NB4 (cell line): ENCODE data around the gene ZFAND3.
"Not testable (repeated sequence)": the region's sequence is repeated elsewhere in the genome, so short reads cannot be mapped to it uniquely, and the experiment has no call there.

Experiments
- POLR2A ChIP-seq: IDR thresholded peaks from 2 replicates; pipeline ENCODE4 v1.6.1; 2011; ENCODE audit warnings: mild to moderate bottlenecking; ENCODE audit not compliant: insufficient read length; ENCODE audit errors: extremely low read depth
- TF ChIP-seq, protein P1 (sequence below): IDR thresholded peaks from one replicate; pipeline ENCODE4 v1.5.1; 2012; ENCODE audit warnings: low read depth, low read length

- TF ChIP-seq, protein P1, sequence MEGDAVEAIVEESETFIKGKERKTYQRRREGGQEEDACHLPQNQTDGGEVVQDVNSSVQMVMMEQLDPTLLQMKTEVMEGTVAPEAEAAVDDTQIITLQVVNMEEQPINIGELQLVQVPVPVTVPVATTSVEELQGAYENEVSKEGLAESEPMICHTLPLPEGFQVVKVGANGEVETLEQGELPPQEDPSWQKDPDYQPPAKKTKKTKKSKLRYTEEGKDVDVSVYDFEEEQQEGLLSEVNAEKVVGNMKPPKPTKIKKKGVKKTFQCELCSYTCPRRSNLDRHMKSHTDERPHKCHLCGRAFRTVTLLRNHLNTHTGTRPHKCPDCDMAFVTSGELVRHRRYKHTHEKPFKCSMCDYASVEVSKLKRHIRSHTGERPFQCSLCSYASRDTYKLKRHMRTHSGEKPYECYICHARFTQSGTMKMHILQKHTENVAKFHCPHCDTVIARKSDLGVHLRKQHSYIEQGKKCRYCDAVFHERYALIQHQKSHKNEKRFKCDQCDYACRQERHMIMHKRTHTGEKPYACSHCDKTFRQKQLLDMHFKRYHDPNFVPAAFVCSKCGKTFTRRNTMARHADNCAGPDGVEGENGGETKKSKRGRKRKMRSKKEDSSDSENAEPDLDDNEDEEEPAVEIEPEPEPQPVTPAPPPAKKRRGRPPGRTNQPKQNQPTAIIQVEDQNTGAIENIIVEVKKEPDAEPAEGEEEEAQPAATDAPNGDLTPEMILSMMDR, result not testable (repeated sequence)
- TF ChIP-seq POLR2A, result not testable (repeated sequence)
These were observed 74.2 kb downstream of the ZFAND3 start for GRCh38 chr6:37893734-37894133.
